Right lobe of liver (tissue), 6 donors: ENCODE measurements around the gene MAP4K4. TPM values are rescaled to one million over a fixed set of nuclear protein-coding genes. Genes with fewer than 3 reads are reported as not detected.
A peak's percentile ranks its signal among the peaks of the same experiment; 100 is the strongest.

Experiments
- ATAC-seq, 4 donors: fragments of 200-7000 bp; cut with Tn5 transposase; one replicate each; pipeline ENCODE4 v1.9.1; 2020; ENCODE audit warnings: mild to moderate bottlenecking in 4 of 4, moderate library complexity in 4 of 4
- DNase-seq, 3 donors: peaks; one replicate each; pipeline ENCODE4 v3.0.0-alpha.2; 2020
- H3K27ac ChIP-seq, 3 donors: fragments of 200-600 bp; one replicate each; pipeline ENCODE4 v1.8.0; 2022
- H3K27me3 ChIP-seq, 2 donors: fragments of 200-600 bp; one replicate each; pipeline ENCODE4 v1.8.0; 2022
- H3K36me3 ChIP-seq, 4 donors: fragments of 200-600 bp; sonication (generic) in 1 of 4; one replicate each; pipeline versions ENCODE4 v1.5.1 to v1.8.0; 2017 to 2022; ENCODE audit warnings: control low read depth in 1 of 4
- H3K4me1 ChIP-seq, 4 donors: fragments of 200-600 bp; sonication (generic) in 1 of 4; one replicate each; pipeline versions ENCODE4 v1.5.1 to v1.8.0; 2017 to 2022; ENCODE audit warnings: control low read depth in 1 of 4
- H3K4me3 ChIP-seq, 3 donors: fragments of 200-600 bp; one replicate each; pipeline ENCODE4 v1.8.0; 2022
- H3K9me3 ChIP-seq, 4 donors: fragments of 200-600 bp; sonication (generic) in 1 of 4; one replicate each; pipeline versions ENCODE4 v1.5.1 to v1.8.0; 2017 to 2022; ENCODE audit warnings: control low read depth in 1 of 4
- POLR2A ChIP-seq: fragments of 450-650 bp; IDR thresholded peaks from one replicate; pipeline ENCODE4 v1.6.1; 2017; ENCODE audit warnings: antibody characterized with exemption, mild to moderate bottlenecking
- WGBS: methylation state at CpG from one replicate; pipeline ENCODE4 v1.1.6; 2018; ENCODE audit warnings: low coverage, low lambda C conversion rate; ENCODE audit not compliant: insufficient coverage; ENCODE audit errors: missing lambda C conversion rate; 5-methylcytosine and 5-hydroxymethylcytosine counted together
- intact Hi-C, 2 donors: fragments of 100-400 bp; cut with DNase I; formaldehyde crosslinking; loops; one replicate each; pipeline versions ENCODE4 v1.11.2 to v1.14.1; 2022
- total RNA-seq, 6 experiments: library from RNA; depleted of rRNA in 2 of 6; stranded (reverse); fragments of >200 nt in 2 of 6; fragmentation: NEBNext Ultra II Directional in 3 of 6; extraction: Animal tissue kit (Norgen Biotek cat#: 25700) in 3 of 6; gene quantifications; one replicate each; pipeline versions ENCODE4 v1.1.0 to v1.2.4, GENCODE V29; 2016 to 2023
- TF ChIP-seq, protein P1 (sequence below), 4 donors: fragments of 200-600 bp in 3 of 4; fragments of 450-650 bp in 1 of 4; IDR thresholded peaks; one replicate each; pipeline versions ENCODE4 v1.5.1 to v1.8.0; 2016 to 2022; ENCODE audit warnings: antibody characterized with exemption in 4 of 4, mild to moderate bottlenecking in 2 of 4
- donor health status: DM: no; HTN: yes; CAD: no.
- donor health status: DM: no; HTN: no; CAD: no.
- donor health status: DM: no; HTN: no; CAD: no.
- donor health status: DM: no; HTN: yes; CAD: no.
- donor health status: DM: no; HTN: yes; CAD: no.

MAP4K4 gene
- total RNA-seq, 6 experiments from 2014 or later: 29.8 to 36.5 (median 31.1) TPM

DNA sequence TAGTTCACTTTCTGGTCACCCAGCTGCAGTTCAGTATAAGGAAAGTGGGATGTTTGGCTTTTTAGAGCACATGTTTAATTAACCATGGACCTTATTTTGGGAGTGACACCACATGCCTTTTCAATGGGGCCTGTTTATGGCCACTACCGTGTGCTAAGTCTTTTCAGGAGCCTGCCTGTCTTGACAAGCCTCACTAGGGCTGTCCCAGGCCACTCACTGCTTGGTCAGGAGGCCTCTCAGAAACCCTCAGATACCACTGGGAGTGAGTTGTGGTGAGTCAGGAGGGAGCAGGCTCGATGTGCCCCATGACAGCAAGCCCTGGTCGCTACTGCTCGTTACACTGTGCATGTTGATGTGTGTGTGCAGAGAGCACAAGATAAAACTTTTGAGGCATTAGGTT lies 123.0 kb downstream of the MAP4K4 start:
- ATAC-seq: no peak
- 83% methylated on average over 4 of the region's 4 CpGs for WGBS

DNA sequence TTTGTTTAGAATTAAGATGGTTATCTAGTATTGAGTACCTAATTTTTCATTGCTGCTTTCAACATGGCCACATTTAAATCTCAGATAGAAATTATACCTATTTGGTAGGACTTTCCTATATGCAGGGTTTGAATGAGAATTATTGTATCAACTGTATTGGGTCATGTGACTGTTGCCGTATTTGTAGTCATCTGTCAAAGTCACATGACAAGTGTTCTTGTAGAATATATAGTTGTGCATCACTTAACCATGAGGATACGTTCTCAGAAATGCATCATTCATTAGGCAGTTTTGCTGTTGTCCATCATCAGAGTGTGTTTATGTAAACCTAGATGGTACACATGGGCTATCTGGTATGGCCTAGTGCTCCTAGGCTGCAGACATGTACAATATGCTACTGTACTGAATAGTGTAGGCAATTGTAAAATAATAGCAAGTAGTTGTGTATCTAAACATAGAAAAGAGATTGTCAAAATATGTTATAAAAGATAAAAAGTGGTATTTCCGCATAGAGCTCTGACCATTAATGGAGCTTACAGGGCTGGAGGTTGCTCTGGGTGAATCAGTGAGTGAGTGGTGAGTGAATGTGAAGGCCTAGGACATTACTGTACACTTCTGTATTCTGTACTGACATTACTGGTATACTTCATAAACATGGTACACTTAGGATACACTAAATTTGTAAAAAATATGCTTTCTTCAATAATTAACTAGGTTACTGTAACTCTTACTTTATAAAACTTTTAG lies 123.7 kb downstream of the MAP4K4 start:
- no peak overlapping the region for H3K4me3 ChIP-seq
- ATAC-seq: no peak
- H3K4me1 ChIP-seq: peaks cover 0 to 23% (median 11%) of the 10 kb centered on the region in 4 donors
- TF ChIP-seq, protein P1, sequence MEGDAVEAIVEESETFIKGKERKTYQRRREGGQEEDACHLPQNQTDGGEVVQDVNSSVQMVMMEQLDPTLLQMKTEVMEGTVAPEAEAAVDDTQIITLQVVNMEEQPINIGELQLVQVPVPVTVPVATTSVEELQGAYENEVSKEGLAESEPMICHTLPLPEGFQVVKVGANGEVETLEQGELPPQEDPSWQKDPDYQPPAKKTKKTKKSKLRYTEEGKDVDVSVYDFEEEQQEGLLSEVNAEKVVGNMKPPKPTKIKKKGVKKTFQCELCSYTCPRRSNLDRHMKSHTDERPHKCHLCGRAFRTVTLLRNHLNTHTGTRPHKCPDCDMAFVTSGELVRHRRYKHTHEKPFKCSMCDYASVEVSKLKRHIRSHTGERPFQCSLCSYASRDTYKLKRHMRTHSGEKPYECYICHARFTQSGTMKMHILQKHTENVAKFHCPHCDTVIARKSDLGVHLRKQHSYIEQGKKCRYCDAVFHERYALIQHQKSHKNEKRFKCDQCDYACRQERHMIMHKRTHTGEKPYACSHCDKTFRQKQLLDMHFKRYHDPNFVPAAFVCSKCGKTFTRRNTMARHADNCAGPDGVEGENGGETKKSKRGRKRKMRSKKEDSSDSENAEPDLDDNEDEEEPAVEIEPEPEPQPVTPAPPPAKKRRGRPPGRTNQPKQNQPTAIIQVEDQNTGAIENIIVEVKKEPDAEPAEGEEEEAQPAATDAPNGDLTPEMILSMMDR (IDR thresholded peaks at IDR 0.05): no peak
- no peak for TF ChIP-seq POLR2A
- H3K27me3 ChIP-seq: no peaks in the 10 kb centered on the region
- WGBS: 76% methylated on average over 3 of the region's 3 CpGs
- no peak for DNase-seq
- no peaks in the 10 kb centered on the region for H3K9me3 ChIP-seq
- no peak overlapping the region for H3K27ac ChIP-seq
- H3K36me3 ChIP-seq: peaks cover 0 to 10% (median 0%) of the 10 kb centered on the region in 4 donors
- intact Hi-C loops: no loop called here

More for the DNA sequence above, 123.0 kb downstream of the MAP4K4 start:
- Histone ChIP-seq H3K27ac (no peak overlapping the region), H3K9me3 (no peaks in the 10 kb centered on the region), H3K4me1 (peaks cover 0 to 30% (median 14%) of the 10 kb centered on the region in 4 donors), H3K27me3 (no peaks in the 10 kb centered on the region), H3K36me3 (peaks cover 0 to 5% (median 0%) of the 10 kb centered on the region in 4 donors), H3K4me3 (no peak overlapping the region)
- intact Hi-C loops: no loop called here
- TF ChIP-seq, protein P1 (IDR thresholded peaks at IDR 0.05): no peak
- TF ChIP-seq POLR2A: no peak
- no peak for DNase-seq

DNA sequence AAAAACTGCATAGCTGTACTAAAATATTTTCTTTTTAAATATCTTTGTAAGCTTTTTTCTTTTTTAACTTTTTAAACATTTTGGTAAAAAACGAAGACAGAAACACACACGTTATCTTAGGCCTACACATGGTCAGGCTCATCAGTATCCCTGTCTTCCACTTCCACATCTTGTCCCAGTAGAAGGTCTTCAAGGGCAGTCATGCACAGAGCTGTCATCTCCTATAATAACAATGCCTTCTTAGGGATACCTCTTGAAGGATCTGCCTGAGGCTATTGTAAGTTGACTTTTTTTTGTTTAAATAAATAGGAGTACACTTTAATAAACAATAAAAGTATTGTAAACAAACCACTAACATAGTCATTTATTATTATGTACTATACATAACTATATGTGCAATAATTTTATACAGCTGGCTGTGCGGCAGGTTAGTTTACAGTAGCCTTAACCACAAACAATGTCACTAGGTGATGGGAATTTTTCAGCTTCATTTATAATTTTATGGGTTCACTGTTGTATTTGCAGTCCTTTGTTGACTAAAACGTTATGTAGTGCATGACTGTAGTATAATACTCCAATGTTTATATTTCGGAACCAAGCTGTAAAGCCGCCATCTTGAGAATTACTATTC lies 124.4 kb downstream of the MAP4K4 start:
- H3K27ac ChIP-seq: no peak overlapping the region
- intact Hi-C loops: no loop called here

DNA sequence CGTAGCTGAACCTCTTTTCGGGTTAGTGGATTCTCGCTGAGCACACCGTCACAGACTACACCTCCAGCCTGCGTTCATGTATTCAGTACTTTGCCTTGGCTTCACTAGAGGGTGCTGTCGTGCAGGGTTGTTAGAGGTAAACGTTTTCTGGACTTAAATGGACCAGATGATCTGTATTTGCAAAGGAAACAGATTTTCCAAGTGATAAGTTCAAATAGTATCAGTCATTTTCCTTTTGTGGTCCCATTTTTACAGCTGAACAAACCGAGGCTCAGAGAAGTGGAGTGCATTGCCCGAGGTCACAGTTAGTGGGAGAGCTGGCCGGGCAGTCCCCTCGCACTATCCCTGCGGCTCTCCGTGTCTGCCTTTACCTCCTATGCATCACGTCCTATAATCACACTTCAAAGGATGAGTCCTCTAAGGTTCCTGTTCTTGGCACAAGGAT lies 125.9 kb downstream of the MAP4K4 start:
- ATAC-seq (peak; percentile 88 to 96 (median 94)), DNase-seq (peak in 2 of 3 donors; percentile 60 to 77)
- TF ChIP-seq POLR2A: no peak
- TF ChIP-seq, protein P1 (IDR thresholded peaks at IDR 0.05): peak; percentile 59 to 78 (median 70)
- Histone ChIP-seq H3K9me3 (no peaks in the 10 kb centered on the region), H3K36me3 (peaks cover 0 to 24% (median 0%) of the 10 kb centered on the region in 4 donors), H3K27me3 (no peaks in the 10 kb centered on the region), H3K27ac (no peak overlapping the region), H3K4me1 (peaks cover 0 to 14% (median 5%) of the 10 kb centered on the region in 4 donors), H3K4me3 (no peak overlapping the region)
- WGBS: 16% methylated on average over 11 of the region's 14 CpGs
- intact Hi-C loops: no loop called here

More for the DNA sequence above, 124.4 kb downstream of the MAP4K4 start:
- TF ChIP-seq, protein P1 (IDR thresholded peaks at IDR 0.05): no peak
- no peak for TF ChIP-seq POLR2A
- ATAC-seq: no peak
- Histone ChIP-seq H3K4me1 (peaks cover 0 to 17% (median 8%) of the 10 kb centered on the region in 4 donors), H3K27me3 (no peaks in the 10 kb centered on the region), H3K9me3 (no peaks in the 10 kb centered on the region), H3K36me3 (peaks cover 0 to 15% (median 0%) of the 10 kb centered on the region in 4 donors), H3K4me3 (no peak overlapping the region)
- DNase-seq: no peak
- WGBS: 78% methylated on average over 6 of the region's 6 CpGs
